Left lobe of liver (tissue), 2 donors: ENCODE measurements around the gene IGFL4. TPM values are rescaled to one million over a fixed set of nuclear protein-coding genes. Genes with fewer than 3 reads are reported as not detected.
A peak's percentile ranks its signal among the peaks of the same experiment; 100 is the strongest.

Experiments
- ATAC-seq: fragments of 200-7000 bp; cut with Tn5 transposase; one replicate; pipeline ENCODE4 v1.9.1; 2020; ENCODE audit warnings: mild to moderate bottlenecking, moderate library complexity
- DNase-seq: peaks from one replicate; pipeline ENCODE4 v3.0.0-alpha.2; 2020; ENCODE audit warnings: low spot score
- total RNA-seq: library from RNA; stranded (reverse); gene quantifications from one replicate; pipeline ENCODE4 v1.2.1, GENCODE V29; 2021
- donor health status: DM: no; HTN: no; CAD: no; lungs with moderate emphysema.
- donor health status: DM: no; HTN: yes; CAD: no.

Gene IGFL4
- total RNA-seq, 1 donor from 2014 or later, result not detected

- ATAC-seq (no peak), DNase-seq (no peak)
Measured at GRCh38 chr19:46065486-46066071, 24.8 kb upstream of the IGFL4 start.

- no peak for DNase-seq
- no peak for ATAC-seq
Measured at GRCh38 chr19:46063201-46063600, 22.4 kb upstream of the IGFL4 start.

GRCh38 chr19:46060012-46060411, 19.2 kb upstream of the IGFL4 start:
- ATAC-seq (no peak), DNase-seq (no peak)

GRCh38 chr19:46058778-46059177, 18.0 kb upstream of the IGFL4 start:
- DNase-seq (no peak), ATAC-seq (no peak)

- DNase-seq, result no peak
- no peak for ATAC-seq
Measured at GRCh38 chr19:46056536-46056935, 15.7 kb upstream of the IGFL4 start.

- DNase-seq, result no peak
- ATAC-seq, result no peak
Measured at GRCh38 chr19:46052896-46053295, 12.1 kb upstream of the IGFL4 start.

GRCh38 chr19:46049597-46049996, 8.8 kb upstream of the IGFL4 start:
- ATAC-seq, result no peak
- no peak for DNase-seq

GRCh38 chr19:46043519-46043918, 2.7 kb upstream of the IGFL4 start:
- no peak for DNase-seq
- ATAC-seq, result no peak

- DNase-seq (no peak), ATAC-seq (no peak)
Measured at GRCh38 chr19:46042252-46042883, 1.6 kb upstream of the IGFL4 start.

GRCh38 chr19:46040125-46040524, 677 bp downstream of the IGFL4 start:
- no peak for ATAC-seq
- no peak for DNase-seq

- DNase-seq (no peak), ATAC-seq (no peak)
Measured at GRCh38 chr19:46036744-46037128, 4.1 kb downstream of the IGFL4 start.

GRCh38 chr19:46035986-46036743, 4.6 kb downstream of the IGFL4 start:
- no peak for ATAC-seq
- no peak for DNase-seq

GRCh38 chr19:46035546-46035945, 5.3 kb downstream of the IGFL4 start:
- DNase-seq (no peak), ATAC-seq (no peak)

- ATAC-seq, result no peak
- no peak for DNase-seq
Measured at GRCh38 chr19:46033401-46033800, 7.4 kb downstream of the IGFL4 start.

GRCh38 chr19:46032597-46033025, 8.2 kb downstream of the IGFL4 start:
- ATAC-seq, result no peak
- no peak for DNase-seq

- no peak for ATAC-seq
- no peak for DNase-seq
Measured at GRCh38 chr19:46031781-46032596, 8.8 kb downstream of the IGFL4 start.

GRCh38 chr19:46030812-46031550, 9.8 kb downstream of the IGFL4 start:
- DNase-seq (no peak), ATAC-seq (no peak)

GRCh38 chr19:46025835-46026234, 15.0 kb downstream of the IGFL4 start:
- DNase-seq (peak; percentile 5), ATAC-seq (no peak)

- peak; percentile 44 for DNase-seq
- ATAC-seq, result no peak
Measured at GRCh38 chr19:46023311-46023779, 17.5 kb downstream of the IGFL4 start.
